Measurements from ENCODE around the gene DDX6.
"Not testable (repeated sequence)": the region's sequence is repeated elsewhere in the genome, so short reads cannot be mapped to it uniquely, and the experiment has no call there.

The DDX6 gene

GRCh38 chr11:118757876-118758399 lies 33.0 kb downstream of the DDX6 start:
- no peak overlapping the region for H3K4me3 ChIP-seq (ENCODE audit: low read length)
- H3K36me3 ChIP-seq (ENCODE audit: control insufficient read depth, insufficient read depth, low read length) = peaks cover 19% of the 10 kb centered on the region
- H3K9ac ChIP-seq (ENCODE audit: low read length) = no peak overlapping the region
- H3K4me1 ChIP-seq (ENCODE audit: control insufficient read depth, insufficient read depth, low read length) = no peaks in the 10 kb centered on the region
- H3K27me3 ChIP-seq (ENCODE audit: control insufficient read depth, insufficient read depth, low read length) = no peaks in the 10 kb centered on the region
- no peaks in the 10 kb centered on the region for H3K9me3 ChIP-seq (ENCODE audit: control insufficient read depth, low read length)

GRCh38 chr11:118752654-118753053 lies 38.3 kb downstream of the DDX6 start:
- Histone ChIP-seq H3K36me3 (ENCODE audit: control insufficient read depth, insufficient read depth, low read length) (peaks cover 15% of the 10 kb centered on the region), H3K4me3 (ENCODE audit: low read length) (no peak overlapping the region), H3K4me1 (ENCODE audit: control insufficient read depth, insufficient read depth, low read length) (no peaks in the 10 kb centered on the region), H3K27me3 (ENCODE audit: control insufficient read depth, insufficient read depth, low read length) (no peaks in the 10 kb centered on the region), H3K9me3 (ENCODE audit: control insufficient read depth, low read length) (no peaks in the 10 kb centered on the region), H3K9ac (ENCODE audit: low read length) (no peak overlapping the region)

DNA sequence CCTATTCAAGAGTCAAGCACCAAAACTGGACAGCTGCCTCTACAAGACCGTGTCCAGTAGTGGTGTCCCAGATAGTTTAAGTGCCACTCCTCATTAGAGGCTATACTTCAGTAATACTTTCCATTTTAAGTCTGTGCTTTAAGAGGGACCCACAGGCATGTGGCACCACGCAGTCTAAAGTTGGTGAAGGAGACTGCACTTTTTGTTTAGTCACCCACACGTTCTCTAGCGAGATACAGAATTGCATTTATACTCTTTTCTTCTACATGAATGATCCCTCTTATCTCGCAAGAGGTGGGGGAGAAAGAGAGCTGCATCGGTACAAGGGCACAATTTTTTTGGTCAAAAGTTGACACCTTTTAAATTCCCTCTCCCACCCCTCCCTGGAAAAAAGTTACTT lies 41.5 kb downstream of the DDX6 start:
- H3K4me3 ChIP-seq (ENCODE audit: low read length) = no peak overlapping the region

GRCh38 chr11:118748056-118748455 lies 42.9 kb downstream of the DDX6 start:
- Histone ChIP-seq H3K27me3 (ENCODE audit: control insufficient read depth, insufficient read depth, low read length) (no peaks in the 10 kb centered on the region), H3K36me3 (ENCODE audit: control insufficient read depth, insufficient read depth, low read length) (no peaks in the 10 kb centered on the region), H3K4me3 (ENCODE audit: low read length) (no peak overlapping the region), H3K4me1 (ENCODE audit: control insufficient read depth, insufficient read depth, low read length) (no peaks in the 10 kb centered on the region), H3K9ac (ENCODE audit: low read length) (no peak overlapping the region), H3K9me3 (ENCODE audit: control insufficient read depth, low read length) (no peaks in the 10 kb centered on the region)

More for the DNA sequence above, 41.5 kb downstream of the DDX6 start:
- Histone ChIP-seq H3K9ac (ENCODE audit: low read length) (no peak overlapping the region), H3K4me1 (ENCODE audit: control insufficient read depth, insufficient read depth, low read length) (no peaks in the 10 kb centered on the region), H3K36me3 (ENCODE audit: control insufficient read depth, insufficient read depth, low read length) (peaks cover 8% of the 10 kb centered on the region), H3K27me3 (ENCODE audit: control insufficient read depth, insufficient read depth, low read length) (no peaks in the 10 kb centered on the region), H3K9me3 (ENCODE audit: control insufficient read depth, low read length) (no peaks in the 10 kb centered on the region)

DNA sequence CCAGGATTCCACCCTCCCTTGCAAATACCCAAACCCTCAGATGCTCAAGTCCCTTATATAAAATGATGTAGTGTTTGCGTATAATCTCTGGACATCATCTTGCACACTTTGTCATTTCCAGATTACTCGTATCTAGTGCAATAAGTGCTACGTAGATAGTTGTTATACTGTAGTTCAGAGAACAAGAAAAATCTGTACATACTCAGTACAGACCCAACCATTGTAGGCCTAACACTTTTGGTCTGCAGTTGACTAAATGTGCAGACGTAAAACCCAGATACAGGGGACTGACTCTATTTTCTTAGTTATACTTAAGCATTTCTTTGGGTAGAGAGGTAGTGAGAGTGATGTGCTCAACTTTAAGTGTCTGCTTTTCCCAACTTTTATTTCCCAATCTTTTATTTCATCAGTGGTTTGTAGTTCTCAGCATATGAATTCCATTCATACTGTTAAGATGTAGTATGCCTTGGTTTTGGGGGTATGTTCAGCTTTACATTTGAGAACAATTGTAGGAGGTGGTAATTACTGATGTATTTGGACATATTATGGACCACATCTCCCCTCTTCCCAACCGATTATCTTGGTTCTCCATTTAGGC lies 43.9 kb downstream of the DDX6 start:
- Histone ChIP-seq H3K36me3 (ENCODE audit: control insufficient read depth, insufficient read depth, low read length) (no peaks in the 10 kb centered on the region), H3K4me3 (ENCODE audit: low read length) (no peak overlapping the region), H3K9me3 (ENCODE audit: control insufficient read depth, low read length) (no peaks in the 10 kb centered on the region), H3K4me1 (ENCODE audit: control insufficient read depth, insufficient read depth, low read length) (no peaks in the 10 kb centered on the region), H3K9ac (ENCODE audit: low read length) (no peak overlapping the region), H3K27me3 (ENCODE audit: control insufficient read depth, insufficient read depth, low read length) (no peaks in the 10 kb centered on the region)

GRCh38 chr11:118744046-118744445 lies 46.9 kb downstream of the DDX6 start:
- no peak overlapping the region for H3K4me3 ChIP-seq (ENCODE audit: low read length)
- H3K27me3 ChIP-seq (ENCODE audit: control insufficient read depth, insufficient read depth, low read length) = no peaks in the 10 kb centered on the region
- H3K9me3 ChIP-seq (ENCODE audit: control insufficient read depth, low read length) = no peaks in the 10 kb centered on the region
- H3K9ac ChIP-seq (ENCODE audit: low read length) = no peak overlapping the region
- no peaks in the 10 kb centered on the region for H3K36me3 ChIP-seq (ENCODE audit: control insufficient read depth, insufficient read depth, low read length)
- H3K4me1 ChIP-seq (ENCODE audit: control insufficient read depth, insufficient read depth, low read length) = no peaks in the 10 kb centered on the region

- Histone ChIP-seq H3K4me3 (ENCODE audit: low read length) (no peak overlapping the region), H3K36me3 (ENCODE audit: control insufficient read depth, insufficient read depth, low read length) (no peaks in the 10 kb centered on the region), H3K4me1 (ENCODE audit: control insufficient read depth, insufficient read depth, low read length) (no peaks in the 10 kb centered on the region), H3K9ac (ENCODE audit: low read length) (no peak overlapping the region), H3K27me3 (ENCODE audit: control insufficient read depth, insufficient read depth, low read length) (no peaks in the 10 kb centered on the region), H3K9me3 (ENCODE audit: control insufficient read depth, low read length) (no peaks in the 10 kb centered on the region)
Observed at GRCh38 chr11:118742304-118742703, 48.7 kb downstream of the DDX6 start.

DNA sequence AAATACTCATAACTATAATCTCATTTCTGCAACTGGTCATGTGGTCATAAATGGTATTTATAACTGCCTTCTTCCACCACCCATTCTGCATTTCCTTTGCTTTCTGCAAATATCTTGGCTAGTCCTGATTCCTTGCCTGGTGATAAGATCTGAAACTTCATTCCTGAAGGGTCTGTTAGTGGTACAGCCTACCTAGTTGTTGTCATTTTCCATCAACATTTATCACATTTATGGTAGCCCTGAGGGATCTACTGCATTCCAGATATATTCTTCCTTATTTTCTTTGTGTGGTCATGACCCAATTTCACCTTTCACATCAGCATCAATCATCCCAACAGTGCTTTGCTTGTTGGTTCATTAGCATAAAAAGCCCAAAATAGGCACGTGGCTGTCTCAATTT lies 50.1 kb downstream of the DDX6 start:
- no peaks in the 10 kb centered on the region for H3K27me3 ChIP-seq (ENCODE audit: control insufficient read depth, insufficient read depth, low read length)
- no peaks in the 10 kb centered on the region for H3K4me1 ChIP-seq (ENCODE audit: control insufficient read depth, insufficient read depth, low read length)
- no peak overlapping the region for H3K9ac ChIP-seq (ENCODE audit: low read length)

GRCh38 chr11:118735203-118735602 lies 55.8 kb downstream of the DDX6 start:
- H3K36me3 ChIP-seq (ENCODE audit: control insufficient read depth, insufficient read depth, low read length) = no peaks in the 10 kb centered on the region
- H3K4me1 ChIP-seq (ENCODE audit: control insufficient read depth, insufficient read depth, low read length) = no peaks in the 10 kb centered on the region
- H3K9me3 ChIP-seq (ENCODE audit: control insufficient read depth, low read length) = no peaks in the 10 kb centered on the region
- H3K27me3 ChIP-seq (ENCODE audit: control insufficient read depth, insufficient read depth, low read length) = no peaks in the 10 kb centered on the region
- no peak overlapping the region for H3K9ac ChIP-seq (ENCODE audit: low read length)
- no peak overlapping the region for H3K4me3 ChIP-seq (ENCODE audit: low read length)

More for the DNA sequence above, 50.1 kb downstream of the DDX6 start:
- Histone ChIP-seq H3K4me3 (ENCODE audit: low read length) (no peak overlapping the region), H3K9me3 (ENCODE audit: control insufficient read depth, low read length) (no peaks in the 10 kb centered on the region), H3K36me3 (ENCODE audit: control insufficient read depth, insufficient read depth, low read length) (no peaks in the 10 kb centered on the region)

GRCh38 chr11:118734031-118734430 lies 56.9 kb downstream of the DDX6 start:
- Histone ChIP-seq H3K4me3 (ENCODE audit: low read length) (no peak overlapping the region), H3K27me3 (ENCODE audit: control insufficient read depth, insufficient read depth, low read length) (no peaks in the 10 kb centered on the region), H3K9me3 (ENCODE audit: control insufficient read depth, low read length) (no peaks in the 10 kb centered on the region), H3K4me1 (ENCODE audit: control insufficient read depth, insufficient read depth, low read length) (no peaks in the 10 kb centered on the region), H3K36me3 (ENCODE audit: control insufficient read depth, insufficient read depth, low read length) (no peaks in the 10 kb centered on the region), H3K9ac (ENCODE audit: low read length) (no peak overlapping the region)

- H3K27me3 ChIP-seq (ENCODE audit: control insufficient read depth, insufficient read depth, low read length); H3K4me1 ChIP-seq (ENCODE audit: control insufficient read depth, insufficient read depth, low read length); H3K9me3 ChIP-seq (ENCODE audit: control insufficient read depth, low read length); H3K36me3 ChIP-seq (ENCODE audit: control insufficient read depth, insufficient read depth, low read length); H3K9ac ChIP-seq (ENCODE audit: low read length); H3K4me3 ChIP-seq (ENCODE audit: low read length): not testable (repeated sequence)
Observed at GRCh38 chr11:118729753-118730152, 61.2 kb downstream of the DDX6 start.

DNA sequence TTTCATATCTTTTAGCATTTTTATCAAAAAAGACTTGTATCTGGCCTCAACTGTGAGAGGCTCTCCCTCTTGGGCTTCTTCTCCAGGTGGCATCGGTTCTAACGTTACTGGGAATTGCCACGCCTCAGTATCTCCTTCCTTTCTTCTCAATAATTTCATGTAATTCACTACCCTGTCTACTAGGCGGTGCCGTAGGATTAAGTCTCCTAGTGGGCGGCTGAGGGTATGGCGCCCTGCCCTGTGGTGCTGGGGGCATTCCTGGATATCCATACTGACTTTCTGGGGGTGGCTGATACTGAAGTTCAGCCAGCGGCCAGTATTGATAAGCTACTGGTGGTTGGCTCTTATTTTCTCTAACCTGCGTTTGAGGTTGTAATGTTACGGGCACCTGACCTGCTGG lies 62.9 kb downstream of the DDX6 start:
- not testable (repeated sequence) for H3K4me1 ChIP-seq (ENCODE audit: control insufficient read depth, insufficient read depth, low read length); H3K27me3 ChIP-seq (ENCODE audit: control insufficient read depth, insufficient read depth, low read length); H3K9me3 ChIP-seq (ENCODE audit: control insufficient read depth, low read length); H3K4me3 ChIP-seq (ENCODE audit: low read length); H3K9ac ChIP-seq (ENCODE audit: low read length); H3K36me3 ChIP-seq (ENCODE audit: control insufficient read depth, insufficient read depth, low read length)

DNA sequence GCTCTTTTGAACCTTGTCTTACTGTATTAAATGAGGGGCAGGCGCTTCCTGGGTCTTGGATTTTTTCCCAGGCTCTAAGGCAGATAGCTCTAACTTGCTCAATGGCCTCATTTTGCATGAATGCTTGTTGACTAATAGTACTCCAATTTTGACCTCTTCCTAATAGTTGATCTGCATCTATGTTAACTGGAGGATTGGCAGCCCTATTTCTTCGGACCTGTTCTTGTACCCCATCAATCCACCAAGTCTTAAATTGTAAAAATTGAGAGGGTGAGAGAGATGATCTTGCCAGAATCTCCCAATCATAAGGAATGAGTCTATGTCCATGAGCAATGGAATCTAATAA lies 63.3 kb downstream of the DDX6 start:
- not testable (repeated sequence) for H3K9me3 ChIP-seq (ENCODE audit: control insufficient read depth, low read length); H3K4me3 ChIP-seq (ENCODE audit: low read length); H3K9ac ChIP-seq (ENCODE audit: low read length); H3K27me3 ChIP-seq (ENCODE audit: control insufficient read depth, insufficient read depth, low read length); H3K36me3 ChIP-seq (ENCODE audit: control insufficient read depth, insufficient read depth, low read length); H3K4me1 ChIP-seq (ENCODE audit: control insufficient read depth, insufficient read depth, low read length)

All from mucosa of stomach (tissue), 1 donor.